Smooth muscle cell (in vitro differentiated cells): Measurements from ENCODE around the gene ATP9B. TPM values are rescaled to one million over a fixed set of nuclear protein-coding genes. Genes with fewer than 3 reads are reported as not detected.
A peak's percentile ranks its signal among the peaks of the same experiment; 100 is the strongest.

ENCODE experiments used
- DNase-seq: peaks from one replicate; lab custom pipeline; 2025; ENCODE audit not compliant: unreplicated experiment; lab: John Stamatoyannopoulos, UW
- H2AFZ ChIP-seq: fragments of 200-600 bp; sonication (generic); 2 replicates; pipeline ENCODE4 v1.6.0; 2016; ENCODE audit warnings: antibody characterized with exemption, low read depth, mild to moderate bottlenecking
- H3F3A ChIP-seq: fragments of 200-600 bp; sonication (generic); 2 replicates; pipeline ENCODE4 v1.6.0; 2017; ENCODE audit warnings: antibody characterized with exemption, low read depth
- H3K27ac ChIP-seq: fragments of 200-600 bp; sonication (generic); 2 replicates; pipeline ENCODE4 v1.5.1; 2016; ENCODE audit warnings: low read depth, mild to moderate bottlenecking
- H3K27me3 ChIP-seq: fragments of 200-600 bp; sonication (generic); 2 replicates; pipeline ENCODE4 v1.6.1; 2016; ENCODE audit warnings: low read depth, mild to moderate bottlenecking
- H3K36me3 ChIP-seq: fragments of 200-600 bp; sonication (generic); 2 replicates; pipeline ENCODE4 v1.5.1; 2016; ENCODE audit warnings: low read depth
- H3K4me1 ChIP-seq: fragments of 200-600 bp; sonication (generic); 2 replicates; pipeline ENCODE4 v1.5.1; 2016; ENCODE audit warnings: low read depth
- H3K4me2 ChIP-seq: fragments of 200-600 bp; sonication (generic); 2 replicates; pipeline ENCODE4 v1.6.0; 2016; ENCODE audit warnings: mild to moderate bottlenecking
- H3K4me3 ChIP-seq: fragments of 200-600 bp; sonication (generic); 2 replicates; pipeline ENCODE4 v1.5.1; 2016; ENCODE audit warnings: mild to moderate bottlenecking
- H3K79me2 ChIP-seq: fragments of 200-600 bp; sonication (generic); 2 replicates; pipeline ENCODE4 v1.6.0; 2016; ENCODE audit warnings: low read depth, mild to moderate bottlenecking
- H3K9ac ChIP-seq: fragments of 200-600 bp; sonication (generic); 2 replicates; pipeline ENCODE4 v1.6.0; 2016; ENCODE audit warnings: low read depth
- H3K9me3 ChIP-seq: fragments of 200-600 bp; sonication (generic); replicated peaks from 2 replicates; pipeline ENCODE4 v1.5.1; 2016; ENCODE audit warnings: low read depth
- H4K20me1 ChIP-seq: fragments of 200-600 bp; sonication (generic); 2 replicates; pipeline ENCODE4 v1.6.0; 2016; ENCODE audit warnings: low read depth
- CTCF ChIP-seq: fragments of 200-600 bp; sonication (generic); IDR thresholded peaks from 2 replicates; pipeline ENCODE4 v1.5.1; 2017; ENCODE audit warnings: borderline replicate concordance, mild to moderate bottlenecking, antibody characterized with exemption; ENCODE audit not compliant: insufficient read depth, poor library complexity, severe bottlenecking
- WGBS: methylation state at CpG from one replicate; pipeline ENCODE4 v1.1.7; 2016; ENCODE audit warnings: low lambda C conversion rate; 5-methylcytosine and 5-hydroxymethylcytosine counted together
- polyA plus RNA-seq: library from polyadenylated mRNA; unstranded; fragments of >200 nt; fragmentation: Nextera tagmentation; extraction: Ambion mirVana; gene quantifications from 2 replicates; pipeline ENCODE4 v1.2.1, GENCODE V29; 2016
- total RNA-seq: library from RNA; depleted of rRNA; stranded (reverse); fragments of >200 nt; gene quantifications from 2 replicates; pipeline ENCODE4 v1.2.3, GENCODE V29; 2014

ATP9B gene
- total and polyA plus RNA-seq, 2 experiments from 2014 or later, result 6.1 to 16.4 TPM

GRCh38 chr18:79397830-79398761, 328.9 kb downstream of the ATP9B start:
- H3K36me3 ChIP-seq, result no peaks in the 10 kb centered on the region
- peaks cover 54% of the 10 kb centered on the region for H4K20me1 ChIP-seq
- H3K4me1 ChIP-seq, result peaks cover 9% of the 10 kb centered on the region
- H2AFZ ChIP-seq, result no peak overlapping the region
- peak overlapping the region; percentile 81 for H3K4me3 ChIP-seq
- no peak overlapping the region for H3K27ac ChIP-seq
- no peak for DNase-seq
- WGBS, result 64% methylated on average over 38 of the region's 38 CpGs
- peak overlapping the region; percentile 100 for H3K4me2 ChIP-seq
- peaks cover 48% of the 10 kb centered on the region for H3K79me2 ChIP-seq
- H3F3A ChIP-seq, result peaks cover 4% of the 10 kb centered on the region
- TF ChIP-seq CTCF, result no peak
- H3K27me3 ChIP-seq, result no peaks in the 10 kb centered on the region
- no peaks in the 10 kb centered on the region for H3K9me3 ChIP-seq
- H3K9ac ChIP-seq, result no peak overlapping the region

- Histone ChIP-seq H3K36me3 (no peaks in the 10 kb centered on the region), H3K9ac (peak overlapping the region; percentile 85), H4K20me1 (peaks cover 68% of the 10 kb centered on the region), H3K4me2 (peak overlapping the region; percentile 100), H3F3A (peaks cover 4% of the 10 kb centered on the region), H3K79me2 (peaks cover 62% of the 10 kb centered on the region), H2AFZ (no peak overlapping the region), H3K4me1 (peaks cover 12% of the 10 kb centered on the region), H3K27me3 (no peaks in the 10 kb centered on the region), H3K27ac (no peak overlapping the region), H3K9me3 (no peaks in the 10 kb centered on the region), H3K4me3 (peak overlapping the region; percentile 81)
- no peak for TF ChIP-seq CTCF
- 4% methylated on average over 55 of the region's 79 CpGs for WGBS
- DNase-seq, result no peak
Observed at GRCh38 chr18:79399275-79400081, 330.3 kb downstream of the ATP9B start.

GRCh38 chr18:79400091-79400590, 330.9 kb downstream of the ATP9B start:
- H3K27ac ChIP-seq, result no peak overlapping the region
- peaks cover 69% of the 10 kb centered on the region for H3K79me2 ChIP-seq
- TF ChIP-seq CTCF, result no peak
- whole genome bisulfite sequencing, result 0% methylated on average over 19 of the region's 71 CpGs
- peaks cover 4% of the 10 kb centered on the region for H3F3A ChIP-seq
- peaks cover 12% of the 10 kb centered on the region for H3K4me1 ChIP-seq
- peak overlapping the region; percentile 100 for H3K4me2 ChIP-seq
- peak overlapping the region; percentile 85 for H3K9ac ChIP-seq
- peak overlapping the region; percentile 81 for H3K4me3 ChIP-seq
- no peak overlapping the region for H2AFZ ChIP-seq
- DNase-seq, result peak; percentile 37
- H4K20me1 ChIP-seq, result peaks cover 75% of the 10 kb centered on the region
- H3K36me3 ChIP-seq, result no peaks in the 10 kb centered on the region
- no peaks in the 10 kb centered on the region for H3K27me3 ChIP-seq
- no peaks in the 10 kb centered on the region for H3K9me3 ChIP-seq
